Stimulated activated naive CD8-positive, alpha-beta T cell treated with anti-CD3 and anti-CD28 coated beads, Interleukin-15, Interleukin-2, amounts not matched to agents 100 U/mL and 50 U/mL, for 24 hours (primary cell): ENCODE results near the gene HSPG2.

Experiments used
- ATAC-seq: fragments of 150-1000 bp; cut with Tn5 transposase; one replicate; pipeline ENCODE4 v1.10.0; 2021
- DNase-seq: peaks from one replicate; pipeline ENCODE4 v3.0.0; 2021

Gene HSPG2

GRCh38 chr1:21879928-21880618 is 57.0 kb downstream of the HSPG2 start:
- no peak for ATAC-seq

GRCh38 chr1:21878840-21879478 is 58.2 kb downstream of the HSPG2 start:
- no peak for ATAC-seq
- DNase-seq = no peak

More at GRCh38 chr1:21879928-21880618, 57.0 kb downstream of the HSPG2 start:
- no peak for DNase-seq

DNA sequence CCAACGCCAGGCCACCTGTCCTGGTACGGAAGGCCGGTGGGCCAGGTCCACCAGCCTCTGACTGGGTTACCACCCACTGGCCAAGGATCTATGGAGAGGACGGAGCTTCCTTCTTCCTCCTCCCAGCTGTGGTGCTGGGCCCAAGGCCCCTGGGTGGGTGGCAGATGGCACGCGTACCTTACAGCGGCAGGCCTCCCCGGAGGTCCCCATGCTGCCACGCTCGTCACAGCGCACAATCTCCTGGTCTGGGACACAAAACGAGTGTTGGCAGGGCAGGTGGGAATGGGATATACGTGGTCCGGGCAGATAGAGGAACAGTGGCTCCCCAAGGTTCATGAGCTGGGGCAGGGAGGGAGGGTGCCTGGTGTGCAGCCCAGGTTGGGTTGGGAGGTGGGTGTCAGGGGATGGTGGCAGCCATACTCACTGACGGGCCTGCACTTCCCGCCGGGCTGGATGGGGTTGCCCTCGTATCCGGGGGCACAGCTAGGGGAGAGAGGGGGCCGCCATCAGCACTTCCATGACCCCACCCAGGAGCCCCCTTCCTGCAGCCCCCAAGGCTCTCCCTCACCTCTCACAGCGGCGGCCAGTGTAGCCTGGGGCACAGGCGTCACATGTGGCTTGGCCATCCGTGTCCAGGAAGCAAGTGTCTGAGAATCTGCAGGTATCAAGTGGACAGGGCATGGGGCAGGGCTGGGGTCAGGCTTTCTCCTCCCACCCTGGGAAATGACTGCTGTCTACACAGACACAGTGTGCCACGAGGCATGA is 58.9 kb downstream of the HSPG2 start:
- DNase-seq (no peak), ATAC-seq (no peak)

- no peak for DNase-seq
- ATAC-seq = no peak
Observed at GRCh38 chr1:21876267-21876666, 60.8 kb downstream of the HSPG2 start.

DNA sequence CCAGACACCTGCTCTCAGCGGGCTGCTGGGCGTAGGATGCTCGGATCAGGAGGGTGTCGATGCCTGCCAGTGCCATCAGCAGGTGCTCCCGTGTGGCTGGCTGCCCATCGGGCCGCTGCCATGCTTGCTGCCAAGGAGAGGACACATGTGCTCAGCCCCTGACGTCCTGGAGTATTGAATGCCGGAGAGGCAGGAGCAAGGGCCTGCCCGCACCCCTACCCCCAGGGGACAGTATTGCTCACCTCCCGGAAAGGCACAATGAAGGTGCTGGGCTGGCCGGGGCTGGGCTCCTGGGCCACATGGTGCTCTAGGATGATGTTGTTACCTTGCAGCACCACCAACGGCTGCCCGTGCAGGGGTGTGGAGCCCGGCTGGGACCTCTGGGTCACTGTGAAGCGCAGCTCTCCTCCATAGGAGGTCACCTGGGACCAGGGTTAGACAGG is 61.5 kb downstream of the HSPG2 start:
- DNase-seq (no peak), ATAC-seq (no peak)

DNA sequence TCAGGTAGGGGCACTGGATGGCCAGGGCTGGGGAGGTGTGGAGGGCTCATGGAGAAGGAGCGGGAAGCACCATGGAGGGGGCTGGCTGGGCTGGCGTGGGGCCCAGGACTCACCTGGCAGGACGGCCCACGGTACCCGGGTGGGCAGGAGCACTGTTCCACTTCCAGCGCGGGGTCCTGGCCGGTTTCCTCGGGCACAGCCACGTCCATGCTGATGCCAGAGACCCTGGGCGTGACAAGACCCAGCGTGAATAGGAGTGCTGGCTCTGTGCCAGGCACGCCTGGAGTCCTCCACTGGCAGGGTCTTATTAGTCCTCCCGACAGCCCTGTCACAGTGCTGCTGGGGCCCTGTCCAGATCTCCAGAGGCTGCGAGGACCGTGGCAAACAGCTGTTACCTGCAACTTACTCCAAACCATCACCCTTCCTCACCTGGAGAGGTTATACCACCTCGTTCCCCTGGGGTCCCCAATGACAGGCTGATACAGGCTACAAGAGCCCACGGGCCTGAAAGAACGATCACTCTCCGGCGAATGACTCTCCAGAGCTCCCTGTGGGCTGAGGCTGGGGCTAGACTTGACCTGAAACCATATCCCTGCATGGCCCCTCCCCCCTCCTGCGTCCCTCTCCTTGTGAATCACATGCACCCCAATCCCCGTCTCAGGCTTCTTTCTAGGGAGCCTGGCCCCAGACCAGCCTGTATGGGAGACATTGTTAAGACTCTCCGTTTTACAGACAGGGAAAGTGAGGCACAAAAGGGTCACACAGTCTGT is 62.1 kb downstream of the HSPG2 start:
- ATAC-seq (no peak), DNase-seq (no peak)

- no peak for DNase-seq
- no peak for ATAC-seq
Observed at GRCh38 chr1:21874328-21874727, 62.8 kb downstream of the HSPG2 start.

GRCh38 chr1:21873761-21874160 is 63.3 kb downstream of the HSPG2 start:
- ATAC-seq (no peak), DNase-seq (no peak)

GRCh38 chr1:21873174-21873573 is 63.9 kb downstream of the HSPG2 start:
- ATAC-seq (no peak), DNase-seq (no peak)

DNA sequence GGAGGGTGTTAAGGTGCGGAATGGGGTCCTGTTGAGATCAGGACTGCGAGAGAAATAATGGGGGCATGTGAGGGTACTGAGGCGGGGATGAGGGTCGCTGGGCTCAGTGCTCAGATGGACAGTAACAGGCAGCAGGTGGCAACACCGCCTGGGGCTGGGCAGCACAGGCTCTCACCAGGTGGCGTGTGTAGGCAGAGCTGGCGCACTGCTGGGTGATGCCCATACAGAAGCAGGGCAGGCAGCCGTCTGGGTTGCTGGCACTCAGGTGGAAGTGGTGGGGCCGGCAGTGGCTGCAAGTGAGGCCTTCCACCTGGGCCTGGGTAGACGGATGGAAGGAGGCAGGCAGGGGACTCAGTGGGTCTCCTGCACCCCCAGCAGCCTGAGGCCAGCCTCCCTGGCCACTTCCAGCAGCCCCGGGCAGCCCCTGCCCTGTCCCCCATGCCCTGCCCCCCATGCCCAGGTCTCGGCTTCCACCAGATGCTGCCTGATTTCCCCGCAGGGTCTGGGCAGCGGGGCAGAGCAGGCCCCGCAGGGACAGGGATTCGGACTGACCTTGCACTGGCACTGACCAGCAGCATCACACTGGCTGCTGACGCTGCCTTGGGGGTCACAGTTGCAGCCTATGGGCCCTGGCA is 64.5 kb downstream of the HSPG2 start:
- ATAC-seq (no peak), DNase-seq (no peak)

GRCh38 chr1:21871943-21872342 is 65.2 kb downstream of the HSPG2 start:
- DNase-seq = no peak
- ATAC-seq = no peak

- DNase-seq (no peak), ATAC-seq (no peak)
Observed at GRCh38 chr1:21870611-21871010, 66.5 kb downstream of the HSPG2 start.

- DNase-seq (no peak), ATAC-seq (no peak)
Observed at GRCh38 chr1:21869620-21870121, 67.4 kb downstream of the HSPG2 start.

DNA sequence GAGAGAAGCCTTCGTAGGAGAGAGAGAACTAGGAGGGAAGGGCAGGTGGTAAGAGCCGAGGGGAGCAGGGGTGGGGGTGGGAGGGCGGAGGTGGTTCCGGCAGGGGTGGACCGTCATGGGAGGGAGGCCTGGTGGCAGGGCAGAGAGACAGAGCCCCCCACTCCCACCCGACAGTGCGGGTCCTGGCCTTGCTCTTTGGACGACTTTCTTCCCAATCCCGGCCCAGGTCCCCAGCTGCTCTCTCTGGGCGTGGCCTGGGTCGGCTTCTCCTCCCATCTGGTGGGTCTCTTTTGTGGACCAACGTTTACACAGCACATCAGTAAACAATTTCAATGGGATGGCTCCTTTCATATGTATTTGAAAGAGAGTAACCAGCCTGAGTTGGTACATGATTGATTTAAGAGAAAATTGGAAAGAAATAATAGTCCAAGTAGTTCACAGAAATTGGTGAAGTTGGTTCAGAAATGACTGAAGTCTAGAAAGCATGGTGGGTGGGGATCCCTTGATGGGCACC is 68.1 kb downstream of the HSPG2 start:
- DNase-seq (no peak), ATAC-seq (no peak)

DNA sequence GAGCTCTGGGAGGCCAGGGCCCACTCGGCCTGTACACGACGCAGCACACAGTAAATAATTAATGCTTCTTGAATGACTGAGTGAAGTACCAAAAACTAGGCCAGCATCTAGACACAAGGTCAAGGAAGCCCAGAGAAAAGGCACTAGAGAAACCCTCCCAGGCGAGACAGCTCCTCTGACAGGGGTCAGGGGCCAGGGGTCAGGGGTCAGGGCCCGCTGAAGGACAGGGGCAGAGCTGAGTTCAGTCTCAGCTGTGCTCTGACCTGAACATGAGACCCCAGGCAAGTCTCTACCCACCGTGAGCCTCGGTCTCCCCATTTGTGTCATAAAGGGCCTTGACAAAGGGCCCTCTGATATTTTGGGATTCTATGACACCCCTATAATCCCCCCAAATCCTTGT is 68.6 kb downstream of the HSPG2 start:
- no peak for ATAC-seq
- no peak for DNase-seq

- no peak for DNase-seq
- ATAC-seq = no peak
Observed at GRCh38 chr1:21867451-21867996, 69.6 kb downstream of the HSPG2 start.

DNA sequence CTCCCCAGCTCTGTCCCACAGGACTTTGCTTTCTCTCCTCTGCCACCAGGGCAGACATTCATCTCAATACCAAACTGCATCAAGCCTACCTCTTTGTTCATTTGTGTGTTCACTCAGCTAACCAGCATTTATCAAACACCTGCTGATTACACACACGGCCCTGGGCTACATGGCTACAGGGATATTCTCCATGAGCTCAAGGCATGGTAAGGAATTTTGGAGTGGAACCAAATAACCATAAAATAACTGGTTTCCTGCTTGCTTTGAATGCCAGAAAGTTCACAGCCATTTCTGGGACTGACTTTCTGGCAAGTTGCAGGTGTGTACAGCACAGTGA is 70.4 kb downstream of the HSPG2 start:
- DNase-seq = no peak
- no peak for ATAC-seq

DNA sequence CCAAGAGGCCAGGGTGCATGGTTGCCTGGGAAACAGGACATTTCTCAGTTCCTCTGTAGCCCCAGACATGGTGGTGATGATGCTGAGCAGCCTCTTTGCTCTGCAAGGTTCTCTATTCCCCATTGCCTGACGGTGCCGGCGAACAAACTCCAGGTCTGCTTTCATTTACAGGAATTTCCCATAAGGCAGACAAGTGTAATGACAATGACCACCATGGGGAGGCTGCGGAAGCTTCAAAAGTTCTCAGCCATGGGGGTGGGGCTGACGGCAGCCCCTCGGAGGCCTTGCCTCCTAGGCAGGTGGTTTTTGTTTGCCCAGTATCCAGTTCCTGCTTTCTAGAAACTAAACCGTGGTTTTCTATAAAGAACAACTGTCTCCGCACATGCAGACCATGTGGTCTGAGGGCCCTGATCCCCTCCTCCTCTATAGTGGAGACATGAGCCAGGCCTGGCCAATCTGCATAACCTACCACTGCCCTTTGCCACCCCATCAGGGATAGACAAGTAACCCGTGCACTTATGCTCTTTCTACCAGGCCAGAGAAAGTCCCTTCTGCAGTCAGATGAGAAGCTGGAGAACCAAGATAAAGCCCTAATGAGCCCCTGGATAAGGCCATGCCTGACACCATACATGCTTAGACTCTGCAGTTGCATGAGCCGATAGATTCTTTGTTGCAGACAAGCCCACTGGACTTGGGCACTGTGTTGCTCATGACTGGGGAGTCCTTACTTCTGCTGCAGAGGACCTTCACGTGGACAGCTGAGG is 71.0 kb downstream of the HSPG2 start:
- ATAC-seq (no peak), DNase-seq (no peak)

DNA sequence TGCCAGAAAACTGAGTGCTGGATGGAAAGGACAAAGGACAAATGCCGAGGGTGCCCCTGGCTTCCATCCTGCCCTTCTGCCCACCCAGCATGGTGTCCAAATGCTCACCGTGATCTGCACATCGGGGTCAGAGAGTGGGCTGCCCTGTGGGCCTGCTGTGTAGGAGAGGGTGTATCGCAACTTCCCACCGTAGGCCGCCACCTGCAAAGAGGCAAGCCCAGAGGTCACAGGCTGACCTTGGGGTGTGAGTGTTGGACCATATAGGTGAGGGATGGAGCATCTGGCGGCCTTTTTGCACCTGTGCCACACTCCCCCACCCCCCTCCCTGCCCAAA is 71.5 kb downstream of the HSPG2 start:
- ATAC-seq (no peak), DNase-seq (no peak)

- DNase-seq (no peak), ATAC-seq (no peak)
Observed at GRCh38 chr1:21864730-21865129, 72.4 kb downstream of the HSPG2 start.

- no peak for DNase-seq
- ATAC-seq = no peak
Observed at GRCh38 chr1:21863981-21864380, 73.1 kb downstream of the HSPG2 start.
